Measurements from ENCODE around the gene LIMS2.

Gene LIMS2

GRCh38 chr2:127645395-127646291 is 29.7 kb downstream of the LIMS2 start, which contains the start of gene GPR17:
Gene GPR17 (plus strand): TSS chr2:127646153. CDS start chr2:127650736, 4,583 bp downstream.
- no peak for DNase-seq (ENCODE audit: low read depth)

GRCh38 chr2:127645026-127645394 is 30.3 kb downstream of the LIMS2 start:
- no peak for DNase-seq (ENCODE audit: low read depth)

GRCh38 chr2:127644066-127645025 is 31.0 kb downstream of the LIMS2 start:
- DNase-seq (ENCODE audit: low read depth) = no peak

GRCh38 chr2:127643439-127644065 is 31.8 kb downstream of the LIMS2 start:
- DNase-seq (ENCODE audit: low read depth) = no peak

- no peak for DNase-seq (ENCODE audit: low read depth)
These were observed 32.5 kb downstream of the LIMS2 start for GRCh38 chr2:127642706-127643438.

GRCh38 chr2:127641846-127642507 is 33.4 kb downstream of the LIMS2 start:
- no peak for DNase-seq (ENCODE audit: low read depth)

GRCh38 chr2:127641133-127641532 is 34.2 kb downstream of the LIMS2 start:
- DNase-seq (ENCODE audit: low read depth) = no peak

GRCh38 chr2:127640082-127641072 is 35.0 kb downstream of the LIMS2 start:
- DNase-seq (ENCODE audit: low read depth) = peak; percentile 37

- no peak for DNase-seq (ENCODE audit: low read depth)
These were observed 36.2 kb downstream of the LIMS2 start for GRCh38 chr2:127639111-127639474.

GRCh38 chr2:127638361-127639110 is 36.8 kb downstream of the LIMS2 start:
- DNase-seq (ENCODE audit: low read depth) = peak; percentile 35

GRCh38 chr2:127637725-127638252 is 37.5 kb downstream of the LIMS2 start:
- DNase-seq (ENCODE audit: low read depth) = peak; percentile 97

- no peak for DNase-seq (ENCODE audit: low read depth)
These were observed 38.1 kb downstream of the LIMS2 start for GRCh38 chr2:127637236-127637630.

GRCh38 chr2:127636248-127637235 is 38.8 kb downstream of the LIMS2 start:
- no peak for DNase-seq (ENCODE audit: low read depth)

GRCh38 chr2:127635380-127636237 is 39.7 kb downstream of the LIMS2 start:
- DNase-seq (ENCODE audit: low read depth) = no peak

GRCh38 chr2:127634626-127635379 is 40.5 kb downstream of the LIMS2 start:
- no peak for DNase-seq (ENCODE audit: low read depth)
